ENCODE measurements around the gene STAT5A. TPM values are rescaled to one million over a fixed set of nuclear protein-coding genes. Genes with fewer than 3 reads are reported as not detected.

The STAT5A gene
- total RNA-seq, 1 experiment from 2014 or later: 6.4 TPM

GRCh38 chr17:42358434-42358833, 70.1 kb downstream of the STAT5A start:
- H3K4me3 Mint-ChIP-seq: no peak overlapping the region
- Histone ChIP-seq H3K14ac (ENCODE audit: insufficient read depth, low read length) (no peak overlapping the region; the same call in 1 of the 2 replicates), H4K8ac (replicated peaks; ENCODE audit: insufficient read length, low read depth, low read length) (no peak overlapping the region), H3T11ph (ENCODE audit: low read length) (no peak overlapping the region), H3K9ac (ENCODE audit: extremely low read depth, insufficient read length, low read length) (no peak overlapping the region), H3K23me2 (ENCODE audit: insufficient read length, low read depth, low read length, poor library complexity, severe bottlenecking) (no peaks in the 10 kb centered on the region), H3K23ac (ENCODE audit: insufficient read length, low read depth, low read length) (no peak overlapping the region), H3K27me3 (ENCODE audit: insufficient read depth, low read length) (no peaks in the 10 kb centered on the region), H3K4ac (ENCODE audit: low read depth, low read length) (no peak overlapping the region), H3K9me3 (ENCODE audit: control insufficient read depth, low read depth, low read length) (no peaks in the 10 kb centered on the region), H2AK5ac (ENCODE audit: insufficient read length, low read length) (no peak overlapping the region), H3K4me1 (ENCODE audit: insufficient read depth, low read length) (peaks cover 10% of the 10 kb centered on the region), H3K56ac (ENCODE audit: insufficient read length, low read depth, low read length) (no peak overlapping the region), H2BK120ac (ENCODE audit: low read depth, low read length, poor library complexity, severe bottlenecking) (no peak overlapping the region), H3K79me1 (ENCODE audit: insufficient read depth, low read depth, low read length, poor library complexity, severe bottlenecking) (peaks cover 4% of the 10 kb centered on the region), H2BK20ac (ENCODE audit: low read depth, low read length, poor library complexity, severe bottlenecking) (no peak overlapping the region), H3K79me2 (ENCODE audit: insufficient read depth, low read length) (peaks cover 11% of the 10 kb centered on the region; the same call in 1 of the 2 replicates), H2BK5ac (ENCODE audit: insufficient read length, low read length) (no peak overlapping the region), H2BK12ac (ENCODE audit: insufficient read length, low read depth, low read length) (no peak overlapping the region), H4K91ac (ENCODE audit: insufficient read length, low read depth, low read length) (no peak overlapping the region), H2AFZ (ENCODE audit: low read length) (no peak overlapping the region), H2BK15ac (ENCODE audit: low read depth, low read length) (no peak overlapping the region), H3K27ac (ENCODE audit: insufficient read length, low read depth, low read length) (no peak overlapping the region), H4K20me1 (ENCODE audit: control insufficient read depth, insufficient read depth, insufficient read length) (no peaks in the 10 kb centered on the region), H3K18ac (ENCODE audit: insufficient read length, low read depth, low read length) (no peak overlapping the region), H3K4me2 (ENCODE audit: insufficient read depth, insufficient read length, low read length) (no peak overlapping the region), H4K5ac (ENCODE audit: insufficient read length, low read depth, low read length) (no peak overlapping the region)
- no peak for TF ChIP-seq CTCF (conservative IDR thresholded peaks at IDR 0.05)
- no peaks in the 10 kb centered on the region; a peak in 1 of 7 replicates for H3K36me3 Mint-ChIP-seq (ENCODE audit: insufficient read depth in 1 of 3, low read depth in 3 of 3)
- peak overlapping the region; percentile 28 to 87 (median 32); a peak in 3 of 7 replicates for H3K27ac Mint-ChIP-seq
- peaks cover 35 to 37% of the 10 kb centered on the region in 2 experiments for H3K4me1 Mint-ChIP-seq
- WGBS (ENCODE audit: extremely low coverage, insufficient read length, low lambda C conversion rate): no CpG with 5 or more reads among the region's 1 CpG
- no peaks in the 10 kb centered on the region for H3K27me3 Mint-ChIP-seq (ENCODE audit: low read depth)
- no peaks in the 10 kb centered on the region for H3K9me3 Mint-ChIP-seq
- DNase-seq: no peak
